Thymus (tissue), 11 donors: ENCODE measurements around the gene AGAP9. TPM values are rescaled to one million over a fixed set of nuclear protein-coding genes. Genes with fewer than 3 reads are reported as not detected.
"Not testable (repeated sequence)": the region's sequence is repeated elsewhere in the genome, so short reads cannot be mapped to it uniquely, and the experiment has no call there.

Experiments
- DNase-seq, 9 donors: peaks; one replicate each; pipeline ENCODE4 v3.0.0-alpha.2; 2013; ENCODE audit warnings: low spot score in 9 of 9, low read depth in 6 of 9, missing footprints in 1 of 9
- H3K27ac ChIP-seq, 2 donors: one replicate each; pipeline ENCODE4 v1.5.1; 2013; ENCODE audit warnings: control low read depth in 1 of 2, low read depth in 1 of 2, low read length in 1 of 2, mild to moderate bottlenecking in 1 of 2, moderate library complexity in 1 of 2
- H3K27me3 ChIP-seq, 2 donors: one replicate each; pipeline ENCODE4 v1.5.1; 2013; ENCODE audit warnings: low read length in 1 of 2; ENCODE audit not compliant: control insufficient read depth in 2 of 2, insufficient read depth in 1 of 2
- H3K36me3 ChIP-seq, 2 donors: one replicate each; pipeline ENCODE4 v1.5.1; 2013; ENCODE audit warnings: low read length in 1 of 2, mild to moderate bottlenecking in 1 of 2, moderate library complexity in 1 of 2; ENCODE audit not compliant: control insufficient read depth in 2 of 2, insufficient read depth in 2 of 2
- H3K4me1 ChIP-seq, 2 donors: one replicate each; pipeline ENCODE4 v1.5.1; 2013; ENCODE audit warnings: low read length in 2 of 2; ENCODE audit not compliant: control insufficient read depth in 2 of 2, insufficient read depth in 2 of 2
- H3K4me3 ChIP-seq, 2 donors: one replicate each; pipeline ENCODE4 v1.5.1; 2013; ENCODE audit warnings: low read length in 2 of 2, control low read depth in 1 of 2, mild to moderate bottlenecking in 1 of 2
- H3K9me3 ChIP-seq, 2 donors: one replicate each; pipeline ENCODE4 v1.5.1; 2013; ENCODE audit warnings: low read length in 1 of 2, mild to moderate bottlenecking in 1 of 2; ENCODE audit not compliant: control insufficient read depth in 2 of 2, insufficient read depth in 1 of 2
- WGBS: extraction: QIAGEN DNeasy Blood & Tissue Kit; methylation state at CpG from one replicate; pipeline ENCODE4 v1.1.7; 2013; 5-methylcytosine and 5-hydroxymethylcytosine counted together
- polyA plus RNA-seq: library from polyadenylated mRNA; stranded (reverse); fragments of 200-250 nt; gene quantifications from one replicate; pipeline ENCODE4 v1.2.3, GENCODE V29; 2013
- total RNA-seq: library from RNA; stranded (reverse); fragments of 120-200 nt; gene quantifications from one replicate; pipeline ENCODE4 v1.2.4, GENCODE V29; 2013
- donor health status: healthy.

AGAP9 gene
- total and polyA plus RNA-seq, 2 donors = 4.2 to 19.1 TPM

DNA sequence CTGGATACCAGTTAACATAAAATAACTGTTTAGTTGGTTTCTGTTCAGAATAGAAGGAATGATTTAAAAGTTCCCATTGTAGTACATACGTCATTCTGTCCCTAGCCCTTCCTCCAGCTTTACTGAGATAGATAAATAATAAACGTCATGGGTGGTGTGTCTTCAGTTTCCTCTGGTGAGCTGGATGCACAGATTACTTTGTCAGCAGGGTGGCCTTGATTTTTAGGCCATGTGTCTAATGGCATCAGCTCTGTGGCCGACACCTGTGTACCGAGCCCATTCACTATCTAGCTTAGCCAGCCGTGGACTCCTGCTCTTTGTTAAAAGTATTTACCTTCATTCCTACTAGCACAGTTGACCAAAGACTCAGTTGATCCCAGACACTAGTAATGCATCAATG lies 34.7 kb upstream of the AGAP9 start:
- not testable (repeated sequence) for H3K27me3 ChIP-seq, H3K4me1 ChIP-seq, H3K27ac ChIP-seq, H3K36me3 ChIP-seq, DNase-seq, H3K4me3 ChIP-seq, H3K9me3 ChIP-seq
- WGBS = 93% methylated on average over 5 of the region's 5 CpGs

DNA sequence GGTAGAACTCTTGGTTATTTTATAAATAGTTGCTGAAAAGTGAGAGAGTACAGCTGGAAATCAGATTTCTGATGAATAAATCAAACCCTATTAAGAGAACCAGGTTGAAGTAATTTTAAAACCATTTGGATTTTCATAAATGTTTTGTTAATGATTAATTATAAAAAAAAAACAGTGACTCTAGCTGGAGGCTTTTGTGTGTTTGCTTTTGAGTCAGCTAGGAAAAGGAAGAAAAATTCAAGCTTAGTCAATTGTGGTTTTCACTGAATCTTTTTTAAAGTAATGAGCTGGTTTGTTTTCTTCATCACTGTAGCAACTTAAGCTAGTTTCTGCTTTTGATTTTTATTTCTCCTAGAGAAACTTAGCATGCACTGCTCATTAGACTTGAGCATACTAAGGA lies 34.2 kb upstream of the AGAP9 start:
- DNase-seq, H3K4me1 ChIP-seq, H3K27me3 ChIP-seq, H3K27ac ChIP-seq, H3K4me3 ChIP-seq, H3K9me3 ChIP-seq, H3K36me3 ChIP-seq: not testable (repeated sequence)

DNA sequence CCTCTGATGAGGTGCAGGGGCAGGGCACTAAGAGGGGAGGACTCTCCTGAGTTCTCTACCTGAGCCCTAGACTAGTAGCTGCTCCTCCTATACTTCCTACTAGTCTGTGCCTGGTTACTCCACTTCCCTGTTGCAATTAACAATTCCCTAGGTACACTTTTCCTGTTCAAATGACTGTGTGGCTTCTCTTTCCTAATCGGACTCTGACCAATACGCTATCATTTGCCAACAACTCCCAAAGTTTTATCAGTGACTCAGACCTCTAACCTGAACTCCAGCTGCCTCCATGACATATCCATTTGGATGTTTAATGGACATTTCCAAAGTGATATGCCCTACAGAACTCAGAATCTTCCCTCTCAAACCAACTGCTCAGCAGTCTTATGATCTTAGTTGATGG lies 31.9 kb upstream of the AGAP9 start:
- not testable (repeated sequence) for H3K27me3 ChIP-seq, H3K9me3 ChIP-seq, H3K27ac ChIP-seq, H3K36me3 ChIP-seq, H3K4me1 ChIP-seq, DNase-seq, H3K4me3 ChIP-seq
- WGBS = 93% methylated on average over 2 of the region's 2 CpGs

DNA sequence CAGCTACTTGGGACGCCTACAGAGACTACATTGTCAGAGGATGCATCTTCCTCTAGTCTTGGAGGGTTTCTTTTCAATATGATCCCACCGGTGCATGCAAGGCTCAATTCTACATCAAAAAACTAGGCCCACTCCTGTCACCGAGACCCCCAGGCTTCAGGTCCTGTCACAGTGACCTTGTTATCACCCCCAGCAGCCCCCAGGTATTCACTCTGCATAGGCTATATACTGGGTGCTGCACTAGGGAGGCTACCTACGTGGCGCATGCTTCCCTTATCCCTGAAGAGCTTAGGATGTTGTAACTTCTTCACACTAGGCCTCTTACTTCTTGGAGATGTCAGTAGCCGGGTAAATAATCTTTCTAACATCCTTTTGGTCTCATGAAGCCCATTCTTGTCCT lies 31.1 kb upstream of the AGAP9 start:
- H3K9me3 ChIP-seq, H3K36me3 ChIP-seq, H3K27me3 ChIP-seq, H3K4me1 ChIP-seq, H3K4me3 ChIP-seq, DNase-seq, H3K27ac ChIP-seq: not testable (repeated sequence)
- WGBS = 97% methylated on average over 5 of the region's 6 CpGs

- DNase-seq, H3K9me3 ChIP-seq, H3K36me3 ChIP-seq, H3K27me3 ChIP-seq, H3K4me1 ChIP-seq: not testable (repeated sequence)
- peak overlapping the region in 1 of 2 donors; percentile 77 for H3K27ac ChIP-seq
- WGBS = 40% methylated on average over 13 of the region's 17 CpGs
- H3K4me3 ChIP-seq = peak overlapping the region; percentile 53 to 73
Measured at GRCh38 chr10:47553860-47554247, 30.4 kb upstream of the AGAP9 start.

DNA sequence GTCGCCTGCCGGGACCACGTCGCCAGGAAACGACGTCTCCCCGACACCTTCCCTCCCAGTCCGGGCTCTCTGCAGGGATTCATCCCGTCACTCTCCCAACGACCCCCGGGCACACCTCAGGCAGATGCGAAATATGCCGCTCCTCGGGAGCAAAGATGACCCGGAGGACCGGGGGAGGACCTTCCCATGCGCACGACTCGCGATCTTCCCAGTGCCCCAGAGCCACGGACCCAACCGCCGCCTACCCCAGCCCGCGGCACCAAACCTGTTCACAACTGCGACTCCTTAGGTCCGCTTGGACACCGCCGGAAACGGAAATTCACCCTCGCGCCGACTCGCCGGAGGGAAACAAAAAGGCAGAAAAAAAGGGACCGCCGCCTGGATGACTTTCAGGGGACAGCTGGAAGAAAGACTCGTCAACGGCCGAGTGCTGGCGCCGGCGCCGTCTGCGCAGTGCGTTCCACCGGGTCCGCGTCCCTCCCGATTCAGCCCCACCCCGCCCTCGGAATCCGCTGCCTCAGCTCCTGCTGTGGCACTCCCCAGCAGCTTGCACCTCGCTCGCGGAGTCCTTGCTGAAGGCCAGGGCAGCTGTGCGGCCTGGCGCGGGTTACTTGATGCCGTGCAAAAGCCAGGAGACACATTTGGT lies 29.9 kb upstream of the AGAP9 start:
- Histone ChIP-seq H3K4me3 (peak overlapping the region; percentile 53 to 73), H3K27ac (peak overlapping the region; percentile 85 to 86)
- under 1% methylated on average over 43 of the region's 60 CpGs for WGBS
- H3K27me3 ChIP-seq, H3K36me3 ChIP-seq, H3K4me1 ChIP-seq, H3K9me3 ChIP-seq: not testable (repeated sequence)
- peak; percentile 34 to 82 (median 61) for DNase-seq

GRCh38 chr10:47552719-47553118 lies 29.3 kb upstream of the AGAP9 start:
- H3K9me3 ChIP-seq, H3K27me3 ChIP-seq, H3K4me1 ChIP-seq, H3K36me3 ChIP-seq: not testable (repeated sequence)
- 16% methylated on average over 7 of the region's 7 CpGs for WGBS
- peak overlapping the region; percentile 53 to 73 for H3K4me3 ChIP-seq
- peak overlapping the region in 1 of 2 donors; percentile 86 for H3K27ac ChIP-seq
- peak in 6 of 9 donors; percentile 0 to 61 (median 30) for DNase-seq

GRCh38 chr10:47547286-47547685 lies 23.8 kb upstream of the AGAP9 start:
- 100% methylated on average over 1 of the region's 3 CpGs for WGBS

GRCh38 chr10:47536430-47536829 lies 13.0 kb upstream of the AGAP9 start:
- not testable (repeated sequence) for H3K4me1 ChIP-seq, H3K27me3 ChIP-seq, H3K9me3 ChIP-seq, H3K27ac ChIP-seq, DNase-seq, H3K4me3 ChIP-seq, H3K36me3 ChIP-seq
- 92% methylated on average over 2 of the region's 3 CpGs for WGBS

More at GRCh38 chr10:47547286-47547685, 23.8 kb upstream of the AGAP9 start:
- not testable (repeated sequence) for H3K9me3 ChIP-seq, DNase-seq, H3K36me3 ChIP-seq, H3K27ac ChIP-seq, H3K4me1 ChIP-seq, H3K27me3 ChIP-seq, H3K4me3 ChIP-seq

DNA sequence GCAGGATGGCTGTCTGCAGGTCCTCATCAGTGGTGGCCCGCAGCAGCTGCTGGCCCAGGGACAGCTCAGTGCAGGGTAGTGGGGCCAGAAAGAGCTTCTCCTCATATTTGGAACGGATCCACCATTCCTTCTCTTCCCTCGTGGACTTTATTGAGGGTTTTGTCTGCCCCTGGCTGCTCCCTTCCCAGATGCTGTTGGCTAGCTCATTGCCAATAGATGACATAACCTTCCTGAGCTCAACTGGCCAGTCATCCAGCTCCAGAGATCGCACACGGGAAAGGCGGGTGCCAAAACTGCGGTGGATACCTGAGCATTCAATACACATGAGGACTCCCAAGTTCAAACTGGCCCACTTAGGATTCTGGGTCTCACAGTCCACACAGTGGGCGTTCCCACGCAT lies 21.1 kb downstream of the AGAP9 start:
- 98% methylated on average over 8 of the region's 9 CpGs for WGBS
- H3K36me3 ChIP-seq, H3K9me3 ChIP-seq, H3K27ac ChIP-seq, H3K4me3 ChIP-seq, H3K27me3 ChIP-seq, H3K4me1 ChIP-seq, DNase-seq: not testable (repeated sequence)
